Activated CD4-positive, alpha-beta T cell treated with anti-CD3 and anti-CD28 coated beads for 36 hours (primary cell): ENCODE measurements around the gene YY1. TPM values are rescaled to one million over a fixed set of nuclear protein-coding genes. Genes with fewer than 3 reads are reported as not detected.
A peak's percentile ranks its signal among the peaks of the same experiment; 100 is the strongest.

Source experiments
- ATAC-seq: fragments of 200-7000 bp; cut with Tn5 transposase; one replicate; pipeline ENCODE4 v1.10.0; 2021; ENCODE audit warnings: mild to moderate bottlenecking, moderate library complexity
- CTCF ChIA-PET: fragments of 350-600 bp; sonication (Branson Sonifier 250); formaldehyde crosslinking; loops from one replicate; lab custom pipeline; 2021; ENCODE audit warnings: antibody characterized with exemption; lab: Charles Lee
- POLR2A ChIA-PET: fragments of 350-600 bp; sonication (Branson Sonifier 250); formaldehyde crosslinking; loops from one replicate; lab custom pipeline; 2021; ENCODE audit warnings: antibody characterized with exemption, inconsistent platforms; lab: Charles Lee
- DNase-seq: peaks from one replicate; pipeline ENCODE4 v3.0.0-alpha.2; 2020
- H3K27ac Mint-ChIP-seq: one replicate; pipeline ENCODE4 v1.8.0; 2021; ENCODE audit warnings: mixed read lengths
- H3K27me3 Mint-ChIP-seq: one replicate; pipeline ENCODE4 v1.8.0; 2021; ENCODE audit warnings: mixed read lengths
- H3K36me3 Mint-ChIP-seq: one replicate; pipeline ENCODE4 v1.8.0; 2021; ENCODE audit warnings: low read depth, mixed read lengths
- H3K4me1 Mint-ChIP-seq: one replicate; pipeline ENCODE4 v1.8.0; 2021; ENCODE audit warnings: mixed read lengths
- H3K4me3 Mint-ChIP-seq: one replicate; pipeline ENCODE4 v1.8.0; 2021; ENCODE audit warnings: mild to moderate bottlenecking, moderate library complexity, mixed read lengths
- H3K9me3 Mint-ChIP-seq: one replicate; pipeline ENCODE4 v1.8.0; 2021; ENCODE audit warnings: low read depth, mixed read lengths
- intact Hi-C, 2 experiments: fragments of 100-400 bp; cut with DNase I in 1 of 2; cut with micrococcal nuclease in 1 of 2; formaldehyde crosslinking; loops; one replicate each; pipeline versions ENCODE4 v1.14.2 to v1.15.1; 2022 to 2024; cut with DNase I, micrococcal nuclease
- total RNA-seq, 2 experiments: library from RNA; stranded (reverse); gene quantifications; one replicate each; pipeline ENCODE4 v1.2.3, GENCODE V29; 2021

The YY1 gene
- total RNA-seq, 2 experiments from 2014 or later, result 99.7 to 104 TPM

GRCh38 chr14:100317389-100317788 is 78.4 kb downstream of the YY1 start:
- intact Hi-C loops, result no loop called here
- POLR2A ChIA-PET, result no interaction called here
- no peaks in the 10 kb centered on the region for H3K9me3 Mint-ChIP-seq
- H3K36me3 Mint-ChIP-seq, result no peaks in the 10 kb centered on the region
- CTCF ChIA-PET, result interaction anchor here (0.6 to 0.9 kb wide), 2 partner anchors 23 to 68 kb away, joined by 3 to 6 read pairs; no protein-coding TSS in a partner anchor
- no peaks in the 10 kb centered on the region for H3K27me3 Mint-ChIP-seq
- no peak for ATAC-seq
- no peak overlapping the region for H3K4me3 Mint-ChIP-seq
- DNase-seq, result no peak
- H3K4me1 Mint-ChIP-seq, result peaks cover 7% of the 10 kb centered on the region
- no peak overlapping the region for H3K27ac Mint-ChIP-seq

DNA sequence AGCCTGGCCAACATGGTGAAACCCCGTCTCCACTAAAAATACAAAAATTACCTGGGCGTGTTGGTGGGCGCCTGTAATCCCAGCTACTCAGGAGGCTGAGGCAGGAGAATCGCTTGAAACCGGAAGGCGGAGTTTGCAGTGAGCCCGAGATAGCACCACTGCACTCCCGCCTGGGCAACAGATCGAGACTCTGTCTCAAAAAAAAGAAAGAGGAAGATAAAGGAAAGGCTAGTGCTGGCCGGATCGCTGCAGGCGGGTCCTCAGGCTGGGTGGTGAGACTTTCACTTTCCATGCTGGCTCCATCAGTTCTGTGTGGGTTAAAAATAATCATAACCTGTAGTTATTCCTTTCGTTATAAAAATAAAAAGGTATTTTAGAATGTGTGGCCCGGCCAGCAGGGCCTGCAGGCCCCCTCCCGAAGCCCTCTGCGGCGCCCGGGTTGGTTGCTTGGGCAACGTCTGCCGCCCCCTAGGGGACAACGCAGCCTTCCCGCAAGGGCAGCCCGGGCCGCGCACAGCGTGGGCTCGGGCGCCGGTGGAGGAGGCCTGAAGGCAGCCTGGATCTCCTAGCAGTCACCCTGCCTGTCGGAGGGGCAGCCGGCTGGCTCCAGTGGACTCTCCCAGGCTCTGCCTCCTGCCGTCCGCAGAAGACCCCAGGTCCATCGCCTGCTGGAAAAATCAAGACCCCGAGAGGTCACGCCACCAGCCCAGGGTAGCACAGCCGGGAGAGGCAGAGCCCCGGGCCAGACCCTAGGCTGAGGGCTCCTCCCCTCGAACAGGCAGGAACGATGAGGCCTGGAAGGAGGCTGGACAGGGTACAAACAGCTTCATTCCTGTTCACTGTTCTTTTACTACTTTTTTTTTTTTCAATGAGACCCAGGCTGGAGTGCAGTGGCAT is 79.2 kb downstream of the YY1 start:
- H3K27ac Mint-ChIP-seq, result peak overlapping the region; percentile 63

GRCh38 chr14:100320157-100320856 is 81.4 kb downstream of the YY1 start:
- H3K36me3 Mint-ChIP-seq, result no peaks in the 10 kb centered on the region
- H3K4me3 Mint-ChIP-seq, result no peak overlapping the region
- H3K27me3 Mint-ChIP-seq, result no peaks in the 10 kb centered on the region
- no peak for ATAC-seq
- DNase-seq, result no peak
- H3K9me3 Mint-ChIP-seq, result no peaks in the 10 kb centered on the region
- ChIA-PET POLR2A (no interaction called here), CTCF (no interaction called here)
- intact Hi-C loops, result no loop called here
- H3K4me1 Mint-ChIP-seq, result peaks cover 4% of the 10 kb centered on the region
- no peak overlapping the region for H3K27ac Mint-ChIP-seq

More for the DNA sequence above, 79.2 kb downstream of the YY1 start:
- no peaks in the 10 kb centered on the region for H3K27me3 Mint-ChIP-seq
- CTCF ChIA-PET, result interaction anchor here (0.9 kb wide), 1 partner anchor 24 kb away, joined by 3 read pairs; no protein-coding TSS in a partner anchor
- DNase-seq, result peak; percentile 85
- peak overlapping the region; percentile 50 for H3K4me3 Mint-ChIP-seq
- H3K4me1 Mint-ChIP-seq, result peaks cover 7% of the 10 kb centered on the region
- ATAC-seq, result peak; percentile 98
- H3K9me3 Mint-ChIP-seq, result no peaks in the 10 kb centered on the region
- POLR2A ChIA-PET, result no interaction called here
- no peaks in the 10 kb centered on the region for H3K36me3 Mint-ChIP-seq
- intact Hi-C loops, result loop anchor here in 1 of 2 experiments (1.0 kb wide), 1 partner anchor 33 kb away; no protein-coding TSS in a partner anchor

GRCh38 chr14:100321473-100322137 is 82.7 kb downstream of the YY1 start:
- intact Hi-C loops, result no loop called here
- ChIA-PET CTCF (interaction anchor here (0.5 to 0.9 kb wide), 5 partner anchors 22 to 332 kb away, joined by 3 to 4 read pairs (median 3); no protein-coding TSS in a partner anchor), POLR2A (interaction anchor here (0.5 kb wide), 1 partner anchor 39 kb away, joined by 3 read pairs; no protein-coding TSS in a partner anchor)
- Mint-ChIP-seq H3K36me3 (no peaks in the 10 kb centered on the region), H3K27me3 (no peaks in the 10 kb centered on the region), H3K9me3 (no peaks in the 10 kb centered on the region), H3K4me3 (no peak overlapping the region), H3K4me1 (peaks cover 4% of the 10 kb centered on the region), H3K27ac (no peak overlapping the region)
- DNase-seq (no peak), ATAC-seq (no peak)

GRCh38 chr14:100322138-100322957 is 83.4 kb downstream of the YY1 start:
- ATAC-seq, result no peak
- intact Hi-C loops, result no loop called here
- H3K4me1 Mint-ChIP-seq, result peaks cover 4% of the 10 kb centered on the region
- H3K4me3 Mint-ChIP-seq, result no peak overlapping the region
- no peak overlapping the region for H3K27ac Mint-ChIP-seq
- H3K9me3 Mint-ChIP-seq, result no peaks in the 10 kb centered on the region
- CTCF ChIA-PET, result interaction anchor here (0.5 to 0.9 kb wide), 3 partner anchors 50 to 64 kb away, joined by 3 read pairs; no protein-coding TSS in a partner anchor
- POLR2A ChIA-PET, result no interaction called here
- DNase-seq, result no peak
- H3K36me3 Mint-ChIP-seq, result no peaks in the 10 kb centered on the region
- H3K27me3 Mint-ChIP-seq, result no peaks in the 10 kb centered on the region

- H3K27me3 Mint-ChIP-seq, result no peaks in the 10 kb centered on the region
- no peak within 1 kb of the TSS for H3K27ac Mint-ChIP-seq
- DNase-seq (no peak), ATAC-seq (no peak)
- intact Hi-C loops, result no loop called here
- no peaks in the 10 kb centered on the region for H3K9me3 Mint-ChIP-seq
- ChIA-PET POLR2A (no interaction called here), CTCF (interaction anchor here (0.8 kb wide), 1 partner anchor 51 kb away, joined by 3 read pairs; no protein-coding TSS in a partner anchor)
- H3K4me1 Mint-ChIP-seq, result no peaks in the 10 kb centered on the region
- no peaks in the 10 kb centered on the region for H3K36me3 Mint-ChIP-seq
- no peak within 1 kb of the TSS for H3K4me3 Mint-ChIP-seq
These were observed 84.4 kb downstream of the YY1 start, which contains the start of gene SLC25A47 for GRCh38 chr14:100323121-100323941. Gene SLC25A47 (plus strand): TSS chr14:100323339. CDS start chr14:100323415, 76 bp downstream.

GRCh38 chr14:100323942-100324307 is 85.0 kb downstream of the YY1 start:
- Mint-ChIP-seq H3K4me3 (no peak overlapping the region), H3K27ac (no peak overlapping the region), H3K27me3 (no peaks in the 10 kb centered on the region), H3K36me3 (no peaks in the 10 kb centered on the region), H3K4me1 (no peaks in the 10 kb centered on the region), H3K9me3 (no peaks in the 10 kb centered on the region)
- intact Hi-C loops, result no loop called here
- ChIA-PET POLR2A (no interaction called here), CTCF (interaction anchor here (0.6 to 1.0 kb wide), 2 partner anchors 12 to 34 kb away, joined by 3 to 5 read pairs; no protein-coding TSS in a partner anchor)
- DNase-seq, result no peak
- no peak for ATAC-seq

GRCh38 chr14:100325231-100325632 is 86.3 kb downstream of the YY1 start:
- Mint-ChIP-seq H3K36me3 (no peaks in the 10 kb centered on the region), H3K4me3 (no peak overlapping the region), H3K27ac (no peak overlapping the region), H3K27me3 (no peaks in the 10 kb centered on the region), H3K4me1 (no peaks in the 10 kb centered on the region), H3K9me3 (no peaks in the 10 kb centered on the region)
- ATAC-seq, result no peak
- intact Hi-C loops, result no loop called here
- CTCF ChIA-PET, result no interaction called here
- POLR2A ChIA-PET, result no interaction called here
- no peak for DNase-seq

GRCh38 chr14:100325958-100326357 is 87.0 kb downstream of the YY1 start:
- DNase-seq (no peak), ATAC-seq (no peak)
- no peaks in the 10 kb centered on the region for H3K9me3 Mint-ChIP-seq
- ChIA-PET POLR2A (no interaction called here), CTCF (no interaction called here)
- H3K36me3 Mint-ChIP-seq, result no peaks in the 10 kb centered on the region
- H3K27me3 Mint-ChIP-seq, result no peaks in the 10 kb centered on the region
- H3K4me1 Mint-ChIP-seq, result no peaks in the 10 kb centered on the region
- H3K27ac Mint-ChIP-seq, result no peak overlapping the region
- H3K4me3 Mint-ChIP-seq, result no peak overlapping the region
- intact Hi-C loops, result no loop called here

- Mint-ChIP-seq H3K27ac (no peak overlapping the region), H3K36me3 (peaks cover 4% of the 10 kb centered on the region), H3K27me3 (no peaks in the 10 kb centered on the region), H3K4me3 (no peak overlapping the region), H3K4me1 (no peaks in the 10 kb centered on the region), H3K9me3 (no peaks in the 10 kb centered on the region)
- POLR2A ChIA-PET, result no interaction called here
- DNase-seq (no peak), ATAC-seq (no peak)
- intact Hi-C loops, result no loop called here
- CTCF ChIA-PET, result no interaction called here
These were observed 88.2 kb downstream of the YY1 start for GRCh38 chr14:100327128-100327527.
